Fibroblast of pulmonary artery (primary cell): Measurements from ENCODE around the gene NPLOC4.

ENCODE experiments used
- DNase-seq: peaks from one replicate; pipeline ENCODE4 v3.0.0-alpha.2; 2010; ENCODE audit warnings: low read depth
- H3K4me3 ChIP-seq: replicated peaks from 2 replicates; pipeline ENCODE4 v1.5.1; 2011; ENCODE audit warnings: low read depth, mild to moderate bottlenecking, control low read depth, low read length, moderate library complexity
- TF ChIP-seq, protein P1 (sequence below): IDR thresholded peaks from 2 replicates; pipeline ENCODE4 v1.5.1; 2011; ENCODE audit warnings: mild to moderate bottlenecking, control low read depth, low read length, inconsistent platforms; ENCODE audit errors: missing control alignments

Gene NPLOC4

GRCh38 chr17:81616877-81617276 is 20.0 kb downstream of the NPLOC4 start:
- H3K4me3 ChIP-seq: no peak overlapping the region
- no peak for DNase-seq
- TF ChIP-seq, protein P1, sequence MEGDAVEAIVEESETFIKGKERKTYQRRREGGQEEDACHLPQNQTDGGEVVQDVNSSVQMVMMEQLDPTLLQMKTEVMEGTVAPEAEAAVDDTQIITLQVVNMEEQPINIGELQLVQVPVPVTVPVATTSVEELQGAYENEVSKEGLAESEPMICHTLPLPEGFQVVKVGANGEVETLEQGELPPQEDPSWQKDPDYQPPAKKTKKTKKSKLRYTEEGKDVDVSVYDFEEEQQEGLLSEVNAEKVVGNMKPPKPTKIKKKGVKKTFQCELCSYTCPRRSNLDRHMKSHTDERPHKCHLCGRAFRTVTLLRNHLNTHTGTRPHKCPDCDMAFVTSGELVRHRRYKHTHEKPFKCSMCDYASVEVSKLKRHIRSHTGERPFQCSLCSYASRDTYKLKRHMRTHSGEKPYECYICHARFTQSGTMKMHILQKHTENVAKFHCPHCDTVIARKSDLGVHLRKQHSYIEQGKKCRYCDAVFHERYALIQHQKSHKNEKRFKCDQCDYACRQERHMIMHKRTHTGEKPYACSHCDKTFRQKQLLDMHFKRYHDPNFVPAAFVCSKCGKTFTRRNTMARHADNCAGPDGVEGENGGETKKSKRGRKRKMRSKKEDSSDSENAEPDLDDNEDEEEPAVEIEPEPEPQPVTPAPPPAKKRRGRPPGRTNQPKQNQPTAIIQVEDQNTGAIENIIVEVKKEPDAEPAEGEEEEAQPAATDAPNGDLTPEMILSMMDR: no peak

GRCh38 chr17:81615401-81615930 is 21.4 kb downstream of the NPLOC4 start:
- no peak overlapping the region for H3K4me3 ChIP-seq
- no peak for DNase-seq
- TF ChIP-seq, protein P1: no peak

DNA sequence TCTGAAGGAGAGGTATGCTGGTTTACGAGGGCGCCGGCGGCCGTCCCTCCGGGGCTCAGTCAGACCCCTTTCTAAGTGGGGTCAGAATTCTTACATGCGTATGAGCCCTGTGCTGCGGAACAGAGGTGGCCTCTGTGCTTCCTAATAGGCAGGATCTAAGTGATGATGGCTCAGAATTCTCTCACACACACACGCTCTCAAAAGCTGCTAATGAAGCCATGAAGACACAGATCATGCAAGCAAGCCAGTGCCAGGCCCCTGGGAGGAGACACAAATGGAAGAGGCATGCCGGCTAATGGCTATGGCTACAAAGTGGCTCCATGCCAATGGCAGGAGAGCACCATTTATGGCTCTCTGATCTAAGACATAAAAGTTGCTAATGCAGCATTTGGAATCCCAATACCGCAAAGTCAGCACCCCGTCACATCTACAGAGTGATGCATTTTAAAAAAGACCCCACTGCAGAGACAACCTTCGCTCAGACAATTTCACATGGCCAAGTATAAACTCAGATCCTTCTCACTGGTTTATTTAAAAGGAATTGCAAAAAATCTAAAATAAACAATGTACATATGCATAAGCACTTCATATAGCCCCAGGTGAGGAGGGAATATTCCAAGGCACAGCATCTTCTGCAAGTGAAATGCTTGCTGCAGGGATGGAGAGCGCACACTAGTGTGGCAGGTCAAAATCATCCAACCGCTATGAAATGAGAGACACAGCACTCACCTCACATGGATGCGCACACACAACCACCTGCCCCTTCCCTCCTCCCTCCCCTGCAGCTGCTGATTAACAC is 24.5 kb downstream of the NPLOC4 start:
- no peak for DNase-seq
- TF ChIP-seq, protein P1: no peak

DNA sequence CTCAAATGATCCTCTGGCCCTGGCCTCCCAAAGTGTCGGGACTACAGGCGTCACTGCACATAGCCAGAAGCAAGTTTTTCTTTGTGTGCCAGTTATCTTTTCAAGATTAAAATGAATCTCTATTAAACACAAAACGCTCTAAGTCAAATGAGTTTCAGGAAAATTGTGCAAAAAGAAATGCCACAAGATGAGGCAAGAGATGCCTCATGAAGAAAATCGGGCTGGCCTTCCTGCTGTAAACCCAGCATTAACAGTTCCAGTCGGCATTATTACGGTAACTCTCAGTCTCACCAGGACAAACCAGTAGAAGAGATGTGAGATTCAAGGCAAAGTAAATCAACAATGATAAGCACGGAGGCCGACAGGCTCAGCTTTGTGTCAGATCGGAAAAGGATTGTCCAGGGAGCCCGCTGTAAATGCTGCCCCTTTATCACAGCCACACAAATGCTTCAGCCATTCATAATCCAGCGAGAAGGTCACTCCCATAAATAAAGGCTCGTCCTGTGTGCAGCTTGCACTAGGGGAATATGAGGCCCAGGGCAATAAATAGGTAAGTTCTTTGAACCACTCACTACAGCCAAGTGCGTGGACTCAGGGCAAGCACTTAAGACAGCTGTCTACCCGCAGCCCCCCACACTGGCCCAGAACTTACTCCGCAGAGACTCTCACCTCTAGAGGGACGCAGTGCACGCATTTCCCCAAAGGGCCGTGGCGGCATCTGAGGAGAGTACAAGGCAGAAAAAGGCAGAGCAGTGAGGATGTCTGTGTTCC is 27.2 kb downstream of the NPLOC4 start:
- H3K4me3 ChIP-seq: no peak overlapping the region
- TF ChIP-seq, protein P1: no peak
- DNase-seq: no peak

More for the DNA sequence above, 24.5 kb downstream of the NPLOC4 start:
- H3K4me3 ChIP-seq: no peak overlapping the region

- TF ChIP-seq, protein P1: no peak
- DNase-seq: no peak
- no peak overlapping the region for H3K4me3 ChIP-seq
These were observed 28.3 kb downstream of the NPLOC4 start for GRCh38 chr17:81608605-81609004.

DNA sequence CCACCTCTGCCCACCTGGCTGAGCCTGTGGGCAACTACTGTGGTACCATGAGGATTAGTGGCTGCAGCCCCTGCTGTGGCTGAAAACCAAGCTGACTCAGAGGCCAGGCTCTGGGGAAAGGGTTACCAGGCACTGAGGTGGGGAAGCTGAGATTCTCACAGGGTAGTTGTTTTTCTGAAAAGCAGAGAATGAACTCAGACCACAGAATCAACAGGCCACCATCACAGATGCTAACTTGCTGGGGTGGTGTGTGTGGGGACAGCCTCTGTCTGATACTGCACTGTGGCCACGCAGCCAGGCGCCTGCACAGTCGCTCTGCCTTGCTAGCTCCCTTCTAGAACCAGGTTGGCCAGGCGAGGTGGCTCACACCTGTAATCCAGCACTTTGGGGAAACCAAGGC is 28.8 kb downstream of the NPLOC4 start:
- no peak for DNase-seq
- no peak overlapping the region for H3K4me3 ChIP-seq
- TF ChIP-seq, protein P1: no peak
